Activated naive CD4-positive, alpha-beta T cell (primary cell): Measurements from ENCODE around the gene SH3BP1.
"Not testable (repeated sequence)": the region's sequence is repeated elsewhere in the genome, so short reads cannot be mapped to it uniquely, and the experiment has no call there.

Experiments used
- DNase-seq, 4 experiments: peaks; one replicate each; lab custom pipeline; 2025; lab: John Stamatoyannopoulos, UW

The SH3BP1 gene

GRCh38 chr22:37639070-37639760 is at the start of gene SH3BP1:
TSS of gene SH3BP1 (plus strand) at chr22:37639669. CDS start at chr22:37639788, 119 bp downstream.
- DNase-seq: peak in 2 of 4 experiments; percentile 55 to 59

GRCh38 chr22:37591081-37591480 is 48.4 kb upstream of the SH3BP1 start:
- DNase-seq: not testable (repeated sequence)

GRCh38 chr22:37591823-37592404 is 47.6 kb upstream of the SH3BP1 start:
- DNase-seq: no peak

- DNase-seq: no peak
Observed at GRCh38 chr22:37594237-37594636, 45.2 kb upstream of the SH3BP1 start.

GRCh38 chr22:37599153-37599552 is 40.3 kb upstream of the SH3BP1 start:
- no peak for DNase-seq

GRCh38 chr22:37601203-37601539 is 38.3 kb upstream of the SH3BP1 start:
- no peak for DNase-seq

GRCh38 chr22:37601540-37602442 is 37.7 kb upstream of the SH3BP1 start:
- DNase-seq: no peak

GRCh38 chr22:37602546-37603277 is 36.8 kb upstream of the SH3BP1 start:
- not testable (repeated sequence) for DNase-seq

GRCh38 chr22:37604074-37604473 is 35.4 kb upstream of the SH3BP1 start:
- DNase-seq: no peak

- peak in 2 of 4 experiments; percentile 22 to 41 for DNase-seq
Observed at GRCh38 chr22:37604875-37605274, 34.6 kb upstream of the SH3BP1 start.

- peak; percentile 72 to 87 (median 84) for DNase-seq
Observed at GRCh38 chr22:37607010-37607934, 32.2 kb upstream of the SH3BP1 start.

GRCh38 chr22:37607935-37608476 is 31.5 kb upstream of the SH3BP1 start:
- no peak for DNase-seq

GRCh38 chr22:37608477-37609239 is 30.8 kb upstream of the SH3BP1 start, which contains the start of gene GGA1:
TSS of gene GGA1 (plus strand) at chr22:37608834. CDS start at chr22:37608861, 27 bp downstream.
- DNase-seq: peak; percentile 90 to 94 (median 92)

GRCh38 chr22:37609240-37610152 is 30.0 kb upstream of the SH3BP1 start:
- DNase-seq: no peak

- DNase-seq: not testable (repeated sequence)
Observed at GRCh38 chr22:37610153-37610475, 29.4 kb upstream of the SH3BP1 start.

- DNase-seq: no peak
Observed at GRCh38 chr22:37610480-37611129, 28.9 kb upstream of the SH3BP1 start.

GRCh38 chr22:37611207-37611606 is 28.3 kb upstream of the SH3BP1 start:
- DNase-seq: no peak
